GM19452 (cell line): Measurements from ENCODE around the gene EPC2.

Source experiments
- ATAC-seq: cut with Tn5 transposase; IDR thresholded peaks from one replicate; pipeline ENCODE4 v1.9.1; 2021; ENCODE audit not compliant: unreplicated experiment

The EPC2 gene

GRCh38 chr2:148802448-148803220 lies 158.1 kb downstream of the EPC2 start:
- ATAC-seq, result no peak

GRCh38 chr2:148810081-148810480 lies 165.5 kb downstream of the EPC2 start:
- no peak for ATAC-seq

GRCh38 chr2:148812306-148812705 lies 167.8 kb downstream of the EPC2 start:
- no peak for ATAC-seq

GRCh38 chr2:148813603-148814065 lies 169.1 kb downstream of the EPC2 start:
- ATAC-seq, result peak; percentile 99

- ATAC-seq, result peak; percentile 13
Observed at GRCh38 chr2:148814143-148814859, 169.8 kb downstream of the EPC2 start.

- no peak for ATAC-seq
Observed at GRCh38 chr2:148814860-148815419, 170.4 kb downstream of the EPC2 start.

- ATAC-seq, result no peak
Observed at GRCh38 chr2:148816176-148816575, 171.6 kb downstream of the EPC2 start.

GRCh38 chr2:148817210-148817708 lies 172.7 kb downstream of the EPC2 start:
- no peak for ATAC-seq

- ATAC-seq, result no peak
Observed at GRCh38 chr2:148819019-148819585, 174.6 kb downstream of the EPC2 start.

GRCh38 chr2:148824190-148824589 lies 179.6 kb downstream of the EPC2 start:
- ATAC-seq, result no peak

GRCh38 chr2:148826791-148827190 lies 182.2 kb downstream of the EPC2 start:
- ATAC-seq, result no peak

- ATAC-seq, result no peak
Observed at GRCh38 chr2:148828941-148829340, 184.4 kb downstream of the EPC2 start.

GRCh38 chr2:148829618-148830017 lies 185.1 kb downstream of the EPC2 start:
- no peak for ATAC-seq

- ATAC-seq, result no peak
Observed at GRCh38 chr2:148832637-148833036, 188.1 kb downstream of the EPC2 start.
